Neural progenitor cell (in vitro differentiated cells): ENCODE data around the gene RMI2. TPM values are rescaled to one million over a fixed set of nuclear protein-coding genes. Genes with fewer than 3 reads are reported as not detected.
A peak's percentile ranks its signal among the peaks of the same experiment; 100 is the strongest.

Experiments used
- DNase-seq: peaks from one replicate; pipeline ENCODE4 v3.0.0-alpha.2; 2016; ENCODE audit warnings: low spot score
- H2AFZ ChIP-seq: fragments of 200-600 bp; sonication (generic); replicated peaks from 2 replicates; pipeline ENCODE4 v1.6.1; 2016; ENCODE audit warnings: antibody characterized with exemption
- H3F3A ChIP-seq: fragments of 200-600 bp; sonication (generic); 2 replicates; pipeline ENCODE4 v1.6.1; 2016; ENCODE audit warnings: antibody characterized with exemption, low read depth
- H3K27ac ChIP-seq: fragments of 200-600 bp; sonication (generic); 2 replicates; pipeline ENCODE4 v1.5.1; 2016; ENCODE audit warnings: mild to moderate bottlenecking
- H3K27me3 ChIP-seq: fragments of 200-600 bp; sonication (generic); 2 replicates; pipeline ENCODE4 v1.6.1; 2016; ENCODE audit warnings: mild to moderate bottlenecking, moderate library complexity
- H3K36me3 ChIP-seq: fragments of 200-600 bp; sonication (generic); 2 replicates; pipeline ENCODE4 v1.5.1; 2016
- H3K4me1 ChIP-seq: fragments of 200-600 bp; sonication (generic); 2 replicates; pipeline ENCODE4 v1.6.1; 2016; ENCODE audit warnings: mixed run types
- H3K4me2 ChIP-seq: fragments of 200-600 bp; sonication (generic); 2 replicates; pipeline ENCODE4 v1.6.1; 2016
- H3K4me3 ChIP-seq: fragments of 200-600 bp; sonication (generic); 2 replicates; pipeline ENCODE4 v1.5.1; 2016
- H3K79me2 ChIP-seq: fragments of 200-600 bp; sonication (generic); 2 replicates; pipeline ENCODE4 v1.6.1; 2016; ENCODE audit warnings: low read depth
- H3K9ac ChIP-seq: fragments of 200-600 bp; sonication (generic); 2 replicates; pipeline ENCODE4 v1.6.1; 2016
- H3K9me3 ChIP-seq: fragments of 200-600 bp; sonication (generic); 2 replicates; pipeline ENCODE4 v1.5.1; 2016; ENCODE audit warnings: low read depth
- H4K20me1 ChIP-seq: fragments of 200-600 bp; sonication (generic); 2 replicates; pipeline ENCODE4 v1.6.1; 2016; ENCODE audit warnings: low read depth
- H3K27ac Mint-ChIP-seq: 3 replicates; pipeline ENCODE4 v1.8.0; 2021; ENCODE audit warnings: mixed read lengths
- H3K27me3 Mint-ChIP-seq: 2 replicates; pipeline ENCODE4 v1.8.0; 2022; ENCODE audit warnings: low read depth, mild to moderate bottlenecking, inconsistent platforms, moderate library complexity, mixed read lengths; ENCODE audit not compliant: insufficient read depth
- H3K36me3 Mint-ChIP-seq: 3 replicates; pipeline ENCODE4 v1.8.0; 2021; ENCODE audit warnings: mixed read lengths
- H3K4me1 Mint-ChIP-seq: 3 replicates; pipeline ENCODE4 v1.8.0; 2021; ENCODE audit warnings: mixed read lengths
- H3K4me3 Mint-ChIP-seq: 3 replicates; pipeline ENCODE4 v1.8.0; 2021; ENCODE audit warnings: mild to moderate bottlenecking, moderate library complexity, mixed read lengths
- H3K9me3 Mint-ChIP-seq: 3 replicates; pipeline ENCODE4 v1.8.0; 2020; ENCODE audit warnings: mixed read lengths
- CTCF ChIP-seq: fragments of 200-600 bp; sonication (generic); IDR thresholded peaks from 2 replicates; pipeline ENCODE4 v1.5.1; 2017; ENCODE audit warnings: antibody characterized with exemption, mild to moderate bottlenecking
- EZH2 ChIP-seq: fragments of 200-600 bp; sonication (generic); IDR thresholded peaks from 2 replicates; pipeline ENCODE4 v1.6.1; 2017; ENCODE audit warnings: antibody characterized with exemption, mild to moderate bottlenecking, moderate library complexity
- EZH2phosphoT487 ChIP-seq: fragments of 200-600 bp; sonication (generic); IDR thresholded peaks from 2 replicates; pipeline ENCODE4 v1.6.1; 2017; ENCODE audit warnings: antibody characterized with exemption
- total RNA-seq: library from RNA; depleted of rRNA; stranded (reverse); fragments of >200 nt; gene quantifications from 2 replicates; pipeline ENCODE4 v1.2.3, GENCODE V29; 2015; ENCODE audit warnings: low replicate concordance

RMI2 gene
- total RNA-seq, 1 donor from 2014 or later = 68.6 TPM

- no peaks in the 10 kb centered on the region for H4K20me1 ChIP-seq
- no peak overlapping the region for H3K27ac Mint-ChIP-seq
These were observed 14.6 kb upstream of the RMI2 start for GRCh38 chr16:11330526-11331237.

GRCh38 chr16:11331967-11332366, 13.3 kb upstream of the RMI2 start:
- peaks cover 4% of the 10 kb centered on the region for H3K36me3 Mint-ChIP-seq
- Histone ChIP-seq H3K9ac (no peak overlapping the region), H3K27me3 (no peaks in the 10 kb centered on the region), H3K79me2 (no peaks in the 10 kb centered on the region), H4K20me1 (no peaks in the 10 kb centered on the region), H2AFZ (no peak overlapping the region), H3F3A (peaks cover 22% of the 10 kb centered on the region), H3K9me3 (no peaks in the 10 kb centered on the region), H3K27ac (no peak overlapping the region), H3K36me3 (no peaks in the 10 kb centered on the region), H3K4me2 (no peak overlapping the region), H3K4me3 (no peak overlapping the region), H3K4me1 (peaks cover 18% of the 10 kb centered on the region)
- H3K9me3 Mint-ChIP-seq = peaks cover 13% of the 10 kb centered on the region
- H3K27ac Mint-ChIP-seq = no peak overlapping the region
- DNase-seq = no peak
- no peak overlapping the region for H3K4me3 Mint-ChIP-seq
- TF ChIP-seq EZH2 (no peak), EZH2phosphoT487 (no peak), CTCF (no peak)
- peaks cover 10% of the 10 kb centered on the region for H3K27me3 Mint-ChIP-seq
- H3K4me1 Mint-ChIP-seq = peaks cover 44% of the 10 kb centered on the region

More at GRCh38 chr16:11330526-11331237, 14.6 kb upstream of the RMI2 start:
- H3K4me1 Mint-ChIP-seq = peaks cover 51% of the 10 kb centered on the region
- TF ChIP-seq CTCF = no peak
- TF ChIP-seq EZH2 = no peak
- no peak for TF ChIP-seq EZH2phosphoT487
- H3K79me2 ChIP-seq = no peaks in the 10 kb centered on the region
- peaks cover 18% of the 10 kb centered on the region for H3K4me1 ChIP-seq
- no peak for DNase-seq
- no peak overlapping the region for H3K4me3 ChIP-seq
- H3K9me3 ChIP-seq = no peaks in the 10 kb centered on the region
- H3K36me3 Mint-ChIP-seq = peaks cover 4% of the 10 kb centered on the region
- H3K4me3 Mint-ChIP-seq = no peak overlapping the region
- H3F3A ChIP-seq = peaks cover 24% of the 10 kb centered on the region
- H3K36me3 ChIP-seq = no peaks in the 10 kb centered on the region
- peaks cover 7% of the 10 kb centered on the region for H3K9me3 Mint-ChIP-seq
- peaks cover 12% of the 10 kb centered on the region for H3K27me3 Mint-ChIP-seq
- H3K4me2 ChIP-seq = no peak overlapping the region
- no peak overlapping the region for H3K9ac ChIP-seq
- H3K27me3 ChIP-seq = no peaks in the 10 kb centered on the region
- no peak overlapping the region for H3K27ac ChIP-seq
- no peak overlapping the region for H2AFZ ChIP-seq

- no peaks in the 10 kb centered on the region for H3K79me2 ChIP-seq
- H3K27ac ChIP-seq = no peak overlapping the region
- H3K4me1 ChIP-seq = peaks cover 16% of the 10 kb centered on the region
- Mint-ChIP-seq H3K4me3 (no peak overlapping the region), H3K36me3 (peaks cover 4% of the 10 kb centered on the region), H3K9me3 (peaks cover 15% of the 10 kb centered on the region), H3K27ac (peak overlapping the region; percentile 74), H3K27me3 (peaks cover 6% of the 10 kb centered on the region), H3K4me1 (peaks cover 33% of the 10 kb centered on the region)
- no peaks in the 10 kb centered on the region for H3K9me3 ChIP-seq
- H3K27me3 ChIP-seq = no peaks in the 10 kb centered on the region
- H3K4me2 ChIP-seq = no peak overlapping the region
- DNase-seq = no peak
- no peaks in the 10 kb centered on the region for H3K36me3 ChIP-seq
- H3K4me3 ChIP-seq = no peak overlapping the region
- no peak for TF ChIP-seq EZH2
- TF ChIP-seq EZH2phosphoT487 = no peak
- no peak for TF ChIP-seq CTCF
- no peak overlapping the region for H3K9ac ChIP-seq
- no peak overlapping the region for H2AFZ ChIP-seq
- peaks cover 19% of the 10 kb centered on the region for H3F3A ChIP-seq
- H4K20me1 ChIP-seq = no peaks in the 10 kb centered on the region
These were observed 12.2 kb upstream of the RMI2 start for GRCh38 chr16:11333010-11333409.
